HG02759 (cell line): ENCODE data around the gene DIP2C.
"Not testable (repeated sequence)": the region's sequence is repeated elsewhere in the genome, so short reads cannot be mapped to it uniquely, and the experiment has no call there.

Experiments used
- ATAC-seq: cut with Tn5 transposase; IDR thresholded peaks from one replicate; pipeline ENCODE4 v1.9.1; 2021; ENCODE audit warnings: mild to moderate bottlenecking, moderate library complexity; ENCODE audit not compliant: unreplicated experiment

Gene DIP2C

DNA sequence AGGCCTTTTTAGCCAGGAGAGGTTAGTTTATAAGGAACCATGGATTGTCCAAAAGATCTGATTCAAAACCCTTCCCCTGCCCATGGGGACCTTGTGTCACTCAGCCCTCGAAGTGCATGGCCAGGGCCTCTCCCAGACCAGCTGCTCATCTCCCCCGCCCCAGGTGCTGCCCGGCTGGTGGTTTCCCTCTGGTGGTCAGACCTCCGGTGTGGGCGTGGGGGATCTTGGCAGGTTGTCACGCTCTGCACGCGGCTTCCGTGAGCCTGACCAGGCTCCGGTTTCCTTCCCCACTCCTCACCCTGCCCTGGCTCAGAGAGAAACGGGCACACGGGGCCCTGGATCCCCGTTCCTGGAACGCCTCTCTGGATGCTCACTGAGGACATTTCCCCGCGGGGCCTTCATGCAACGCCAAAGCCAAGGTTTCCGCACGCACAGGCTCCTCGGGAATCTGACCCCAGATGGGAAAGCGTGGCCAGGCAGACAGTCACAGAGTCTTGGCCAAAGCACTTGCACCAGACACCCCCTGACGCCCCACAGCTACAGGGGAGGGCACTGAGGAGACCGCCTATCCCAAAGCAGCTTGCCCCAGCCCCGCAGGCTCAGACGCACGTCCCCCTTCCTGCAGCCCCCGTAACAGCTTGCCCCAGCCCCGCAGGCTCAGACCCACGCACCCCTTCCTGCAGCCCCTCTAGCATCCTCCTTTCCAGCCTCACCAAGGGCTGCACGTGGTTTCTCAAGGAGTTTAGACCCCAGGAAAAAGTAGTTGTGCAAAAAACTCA is 7.8 kb upstream of the DIP2C start:
- ATAC-seq, result no peak

DNA sequence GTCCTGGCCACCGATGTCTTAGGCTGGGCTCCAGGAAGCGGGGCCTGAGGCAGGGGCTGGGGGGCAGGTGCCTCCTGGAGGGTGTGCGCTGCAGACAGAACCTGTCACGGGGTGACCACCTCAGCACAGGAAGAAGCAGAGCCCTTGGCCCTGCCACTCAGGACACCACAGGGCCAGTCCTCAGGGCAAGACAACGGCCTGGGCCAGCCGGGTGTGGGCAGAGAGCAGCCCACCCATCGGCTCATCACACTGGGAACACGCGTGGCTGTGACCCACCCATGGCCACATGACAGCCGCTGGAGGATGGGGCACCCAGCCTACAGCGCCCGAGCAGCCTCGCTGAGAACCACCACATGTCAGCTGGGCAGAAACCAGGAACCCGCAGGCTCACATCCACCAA is 5.9 kb upstream of the DIP2C start:
- ATAC-seq, result no peak

DNA sequence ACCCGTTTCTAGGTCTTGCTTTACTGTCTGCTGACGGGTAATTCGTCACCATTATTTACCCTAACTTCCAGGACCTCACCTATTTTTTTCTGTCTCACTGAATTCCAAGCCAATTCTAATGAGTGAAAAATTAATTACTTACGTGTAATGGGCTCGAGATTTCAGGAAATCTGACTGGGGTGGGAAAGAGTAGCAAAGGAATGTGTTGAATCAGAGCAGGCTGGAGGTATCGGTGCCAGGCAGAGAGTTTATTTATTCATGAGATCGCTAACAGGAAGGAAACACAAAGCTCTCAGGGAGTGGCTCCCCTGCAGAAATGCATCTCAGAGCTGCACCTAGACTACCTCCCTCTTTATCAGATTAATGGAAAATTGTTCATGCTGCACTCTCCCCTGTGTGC is 4.0 kb upstream of the DIP2C start:
- ATAC-seq, result no peak

DNA sequence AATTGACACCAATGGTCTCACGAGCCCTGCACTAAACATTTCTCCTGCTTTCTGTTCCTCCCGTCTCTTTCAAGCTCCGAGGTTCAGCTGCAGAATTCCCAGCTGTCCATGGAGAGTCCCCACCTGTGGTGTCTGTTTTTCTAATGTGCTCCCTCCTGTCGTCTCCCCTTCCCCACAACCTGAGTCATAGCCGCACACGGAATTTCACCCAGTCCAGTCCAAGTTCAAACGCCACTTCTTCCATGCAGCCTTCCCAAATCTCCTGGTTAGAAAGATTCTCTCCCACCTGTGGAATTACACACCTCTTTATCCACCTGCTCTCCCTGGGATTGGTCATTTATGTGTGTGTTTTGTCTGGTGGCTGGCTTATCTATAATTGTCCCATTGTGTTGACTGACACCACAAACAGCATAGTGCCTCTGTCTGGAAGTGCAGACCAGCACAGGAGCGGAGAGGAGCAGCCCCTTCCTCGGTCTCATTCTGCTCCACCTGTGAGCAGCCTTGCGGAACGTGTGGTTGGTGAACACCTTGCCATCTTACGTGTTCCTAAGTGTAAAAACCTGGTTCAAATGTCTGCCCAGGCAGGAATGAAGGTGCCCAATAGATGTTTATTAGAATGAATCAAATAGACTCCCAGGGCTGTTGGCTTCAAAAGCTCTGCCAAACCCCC is 3.3 kb upstream of the DIP2C start:
- no peak for ATAC-seq

DNA sequence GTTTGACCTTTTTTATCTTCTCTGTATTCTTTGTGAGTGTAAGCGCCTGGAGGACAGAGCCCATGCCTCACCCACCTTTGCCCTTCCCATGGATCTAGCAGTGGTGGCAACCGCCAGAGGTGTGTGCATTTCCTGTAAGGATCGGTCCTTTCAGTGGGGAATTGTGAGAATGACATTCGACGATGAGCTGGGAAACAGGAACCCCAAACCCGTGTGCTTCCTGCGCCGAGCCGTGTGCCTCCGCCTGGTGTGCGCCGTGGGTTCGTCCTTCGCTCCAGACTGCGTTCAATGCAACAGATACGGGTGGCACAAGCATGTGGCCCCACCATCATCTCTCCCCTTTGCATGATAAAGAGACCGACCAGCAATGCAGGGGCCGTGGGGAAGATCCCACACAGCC is 1.7 kb upstream of the DIP2C start:
- ATAC-seq, result no peak

DNA sequence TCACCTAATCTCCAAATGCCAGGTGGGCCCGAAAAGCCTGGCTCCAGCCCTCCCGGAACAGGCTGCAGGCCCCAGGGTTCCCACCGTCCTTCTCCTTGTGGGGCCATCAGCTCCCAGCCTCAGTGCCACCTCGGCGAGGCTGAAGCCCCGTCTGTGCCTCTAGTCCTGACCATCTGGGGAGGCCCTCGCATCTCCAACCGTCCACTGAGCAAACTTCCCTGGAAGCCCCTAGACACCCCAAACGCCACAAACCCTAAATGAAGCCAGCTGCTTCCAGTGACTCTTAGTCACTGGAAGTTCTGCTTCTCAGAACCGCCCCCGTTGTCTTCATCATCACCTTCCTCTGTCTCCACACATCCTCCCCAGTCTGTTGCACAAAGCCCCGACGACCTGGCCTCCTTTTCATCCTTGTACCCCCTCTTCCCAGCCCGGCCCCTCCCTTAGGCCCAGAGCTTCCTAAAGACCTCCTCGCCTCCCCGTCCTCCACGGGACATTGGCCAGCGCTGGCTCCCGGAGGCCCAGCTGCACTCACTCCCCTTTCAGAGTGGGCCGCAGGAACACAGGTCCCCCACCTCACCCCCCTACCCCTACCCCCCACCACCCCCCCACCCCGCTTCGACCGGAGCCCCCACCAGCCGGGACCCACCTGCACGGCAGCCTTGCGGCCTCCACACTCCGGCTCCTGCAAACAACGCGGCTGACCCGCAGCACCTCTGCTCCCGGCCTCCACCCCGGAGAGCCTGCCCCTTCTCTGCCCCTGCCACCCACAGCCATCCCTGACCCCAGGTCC is 1.1 kb upstream of the DIP2C start:
- ATAC-seq, result no peak

DNA sequence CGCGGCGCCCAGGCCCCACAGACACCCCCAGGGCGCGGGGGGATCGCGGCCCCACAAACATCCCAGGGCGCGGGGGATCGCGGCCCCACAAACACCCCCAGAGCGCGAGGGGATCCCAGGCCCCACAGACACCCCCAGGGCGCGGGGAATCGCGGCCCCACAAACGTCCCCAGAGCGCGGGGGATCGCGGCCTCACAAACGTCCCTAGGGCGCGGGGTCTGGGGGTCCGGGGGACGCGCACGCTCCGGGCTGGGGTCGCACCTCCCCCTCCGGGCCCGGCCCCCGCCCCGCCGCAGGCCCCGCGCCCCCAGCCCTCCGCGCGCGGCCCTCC is 382 bp downstream of the DIP2C start:
- no peak for ATAC-seq

DNA sequence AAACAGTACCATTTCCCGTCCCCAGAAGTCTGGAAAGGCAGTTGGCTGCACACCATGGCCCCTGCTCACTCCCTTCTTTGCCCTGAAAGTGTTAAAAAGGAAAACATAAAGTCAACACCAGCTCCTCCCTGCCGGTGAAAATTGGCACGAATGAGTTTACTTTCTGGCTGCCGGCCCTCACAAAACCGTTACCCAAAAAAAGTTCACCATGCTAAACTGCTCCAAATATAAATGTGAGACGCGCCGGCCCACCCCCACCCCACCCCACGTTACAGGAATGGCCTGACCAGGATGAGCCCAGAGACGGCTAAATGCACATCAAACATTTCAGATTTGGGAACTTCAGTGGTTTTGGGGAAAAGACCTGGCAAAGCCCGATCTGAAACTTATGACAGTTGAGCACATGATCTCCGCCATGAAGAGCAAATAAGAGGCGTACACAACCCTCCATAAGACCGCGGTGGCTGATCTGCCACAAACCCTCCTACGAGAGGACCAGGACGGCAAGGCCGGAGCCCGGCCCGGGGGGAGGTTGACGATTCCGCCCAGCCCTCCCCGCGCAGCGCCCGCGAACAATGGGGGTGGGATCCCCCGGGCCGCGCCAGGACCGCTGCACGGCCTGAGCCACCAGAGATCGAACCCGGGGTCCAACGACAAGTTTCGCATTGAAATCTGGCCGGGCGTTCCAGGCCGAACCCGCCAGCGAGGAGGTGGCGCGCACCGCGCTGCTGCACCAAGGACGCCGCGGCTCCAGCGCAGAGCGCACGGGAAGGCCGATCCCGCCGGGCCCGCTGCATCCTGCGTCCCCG is 952 bp downstream of the DIP2C start:
- no peak for ATAC-seq

DNA sequence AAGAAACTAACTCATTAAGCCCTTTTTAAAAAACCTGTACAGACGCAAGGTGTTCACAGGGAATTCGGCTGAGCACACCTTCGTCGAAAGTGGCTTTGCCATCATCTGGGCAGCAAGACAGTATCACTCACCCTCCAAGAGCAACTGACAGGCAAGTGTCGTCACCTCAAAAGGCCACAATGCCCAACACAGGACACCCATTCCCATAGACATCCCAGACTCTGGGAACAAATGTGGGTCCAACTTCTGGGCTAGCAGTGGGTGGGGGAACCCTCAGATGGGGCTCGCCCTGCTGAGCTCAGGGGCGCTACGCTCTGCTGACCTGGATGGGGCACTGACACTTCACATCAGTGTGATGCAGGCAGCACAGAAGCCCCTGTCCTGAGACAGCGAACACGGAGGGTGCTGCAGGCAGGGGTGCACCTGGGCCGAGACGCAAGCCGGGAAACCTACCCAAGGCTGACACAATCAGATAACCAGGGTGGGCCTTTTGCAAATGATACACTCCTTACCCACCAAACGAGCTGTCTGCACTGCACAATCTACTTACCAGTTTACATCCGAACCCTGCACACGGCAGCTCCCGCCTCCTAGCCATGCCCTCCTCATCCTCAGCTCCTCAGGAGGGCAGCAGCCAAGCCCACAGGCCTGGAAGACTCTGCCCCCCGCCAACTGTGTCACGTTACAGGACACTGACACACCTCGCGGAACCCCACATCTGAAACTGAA is 1.7 kb downstream of the DIP2C start:
- no peak for ATAC-seq

DNA sequence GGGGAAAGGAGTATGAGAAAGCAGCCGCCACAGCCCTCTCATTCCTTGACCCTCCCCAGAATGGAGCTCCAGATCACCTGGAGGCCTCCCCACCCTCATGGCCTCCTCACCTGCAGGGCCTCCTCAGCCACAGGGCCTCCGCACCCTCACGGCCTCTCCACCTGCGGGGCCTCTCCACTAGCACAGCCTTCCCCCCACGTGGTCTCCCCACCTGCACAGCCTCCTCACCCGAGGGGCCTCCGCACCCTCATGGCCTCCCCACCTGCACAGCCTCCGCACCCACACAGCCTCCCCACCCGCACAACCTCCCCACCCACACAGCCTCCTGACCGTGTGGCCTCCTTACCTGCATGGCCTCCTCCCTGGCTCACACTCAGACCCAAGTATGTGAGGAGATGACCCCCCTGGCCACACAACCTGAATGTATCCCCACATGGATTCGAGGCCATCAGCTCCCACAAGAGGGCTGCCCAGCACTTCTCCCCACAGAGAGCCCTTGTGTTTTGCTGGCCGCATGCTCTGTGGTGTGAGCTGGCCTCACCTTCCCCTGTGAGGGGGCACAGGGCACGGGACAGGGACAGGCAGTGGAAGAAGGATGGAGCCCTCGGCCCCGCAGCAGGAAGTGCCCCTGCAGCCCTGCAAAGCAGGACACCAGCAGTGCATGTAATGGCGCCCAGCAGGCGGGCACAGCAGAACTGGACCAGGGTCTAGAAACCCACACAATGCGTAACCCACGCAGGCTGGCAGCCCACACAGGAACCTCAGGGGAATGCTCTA is 3.1 kb downstream of the DIP2C start:
- no peak for ATAC-seq

DNA sequence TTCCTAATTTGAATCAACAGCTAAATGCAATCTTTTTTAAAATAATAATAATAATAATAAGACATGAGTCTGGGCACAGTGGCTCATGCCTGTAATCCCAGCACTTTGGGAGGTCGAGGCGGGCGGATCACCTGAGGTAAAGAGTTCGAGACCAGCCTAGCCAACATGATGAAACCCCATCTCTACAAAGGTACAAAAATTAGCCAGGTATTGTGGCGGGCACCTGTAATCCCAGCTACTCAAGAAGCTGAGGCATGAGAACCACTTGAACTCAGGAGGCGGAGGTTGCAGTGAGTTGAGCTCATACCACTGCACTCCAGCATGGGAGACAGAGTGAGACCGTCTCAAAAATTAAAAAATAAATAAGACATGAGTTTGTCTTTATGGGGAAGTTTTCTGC is 3.9 kb downstream of the DIP2C start:
- no peak for ATAC-seq

DNA sequence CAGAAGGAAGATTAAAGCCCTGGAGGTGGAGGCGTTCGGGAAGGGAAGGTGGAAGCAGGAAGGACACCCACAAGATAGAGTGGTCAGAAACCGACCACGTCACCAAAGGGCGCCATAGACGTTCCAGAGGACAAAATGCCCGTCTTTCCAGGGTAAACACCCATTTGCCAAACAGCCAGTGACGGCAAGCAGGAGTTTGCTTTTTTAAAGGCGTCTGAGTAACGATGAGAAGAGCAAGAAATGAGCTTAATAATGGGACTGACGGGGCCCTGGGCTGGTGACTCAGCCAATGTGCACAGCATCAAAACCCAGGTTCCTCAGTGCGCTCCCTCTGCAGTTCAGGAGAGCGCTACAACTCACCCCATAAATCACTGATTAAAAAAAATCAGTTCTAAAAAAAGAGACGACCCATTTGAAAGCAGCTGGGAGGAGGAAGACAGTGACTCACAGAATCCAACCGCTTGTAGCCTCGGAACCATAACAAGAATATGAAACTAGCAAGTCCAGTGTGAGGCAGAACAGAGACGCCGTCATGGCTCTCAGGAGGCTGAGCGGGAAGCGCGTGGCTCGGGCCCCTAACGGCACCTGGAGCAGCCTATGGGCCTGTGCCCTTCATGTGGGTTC is 5.9 kb downstream of the DIP2C start:
- no peak for ATAC-seq

DNA sequence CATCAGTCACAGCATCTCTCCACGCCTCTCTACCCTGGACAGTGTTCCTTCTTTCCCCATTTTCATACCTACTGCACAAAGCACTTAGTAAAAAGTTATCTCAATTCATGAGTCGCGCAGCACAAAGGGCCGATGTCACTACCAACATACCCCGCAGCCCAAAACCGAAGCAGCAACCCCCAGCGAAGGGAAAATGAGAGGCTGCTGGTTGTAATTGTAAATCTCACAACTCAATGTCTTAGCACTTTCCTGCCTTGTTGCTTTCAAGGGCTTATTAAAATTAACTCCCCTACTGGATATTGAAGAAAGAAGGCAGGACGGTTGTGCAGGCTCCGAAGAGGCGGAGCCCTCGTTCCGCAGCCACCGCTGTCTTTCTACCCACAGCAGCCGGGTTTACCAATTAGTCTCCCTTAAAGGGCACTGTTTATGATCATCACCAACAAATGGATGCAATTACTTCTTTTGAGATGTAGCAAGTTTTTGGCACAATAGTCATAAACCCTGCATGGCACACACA is 6.5 kb downstream of the DIP2C start:
- no peak for ATAC-seq

DNA sequence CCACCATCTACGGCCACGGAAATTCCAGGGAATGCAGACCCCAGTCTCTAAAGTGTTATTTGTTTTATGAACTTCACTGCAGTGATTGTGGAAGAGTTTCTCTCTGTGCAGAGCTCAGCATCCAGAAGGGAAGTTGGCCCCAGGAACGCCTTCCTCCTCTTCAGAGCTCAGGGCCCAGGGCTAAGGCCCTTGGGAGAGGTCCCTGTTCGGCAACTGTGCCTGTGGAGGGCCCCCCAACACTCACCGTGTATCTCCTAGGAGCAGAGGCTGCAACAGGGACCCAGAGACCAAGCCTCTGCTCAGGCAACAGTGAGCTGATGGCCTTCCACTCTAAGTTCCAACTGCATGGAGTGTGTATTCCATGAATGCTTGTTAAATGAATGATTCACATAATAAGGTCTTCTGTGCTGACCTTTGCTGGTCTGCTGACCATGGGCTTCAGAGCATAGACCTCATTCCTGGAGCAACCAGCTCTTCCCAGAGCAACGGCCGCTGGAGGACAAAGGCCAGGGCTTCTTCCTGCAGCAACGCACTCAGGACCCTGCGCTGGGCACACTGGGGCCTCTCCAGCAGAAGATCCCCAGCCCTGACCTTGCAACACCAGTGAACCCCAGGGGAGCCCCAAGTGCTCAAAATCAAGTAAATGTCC is 7.7 kb downstream of the DIP2C start:
- no peak for ATAC-seq

DNA sequence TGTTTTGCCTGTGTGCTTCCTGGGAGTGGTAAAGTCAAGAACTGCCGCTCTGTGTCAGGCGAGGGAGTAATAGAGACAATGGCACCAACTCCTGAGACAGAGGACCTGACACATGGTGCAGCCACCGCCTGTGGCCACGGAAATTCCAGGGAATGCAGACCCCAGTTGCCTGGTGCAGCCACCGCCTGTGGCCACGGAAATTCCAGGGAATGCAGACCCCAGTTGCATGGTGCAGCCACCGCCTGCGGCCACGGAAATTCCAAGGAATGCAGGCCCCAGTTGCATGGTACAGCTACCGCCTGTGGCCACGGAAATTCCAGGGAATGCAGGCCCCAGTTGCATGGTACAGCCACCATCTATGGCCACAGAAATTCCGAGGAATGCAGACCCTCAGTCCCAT is 8.7 kb downstream of the DIP2C start:
- no peak for ATAC-seq

DNA sequence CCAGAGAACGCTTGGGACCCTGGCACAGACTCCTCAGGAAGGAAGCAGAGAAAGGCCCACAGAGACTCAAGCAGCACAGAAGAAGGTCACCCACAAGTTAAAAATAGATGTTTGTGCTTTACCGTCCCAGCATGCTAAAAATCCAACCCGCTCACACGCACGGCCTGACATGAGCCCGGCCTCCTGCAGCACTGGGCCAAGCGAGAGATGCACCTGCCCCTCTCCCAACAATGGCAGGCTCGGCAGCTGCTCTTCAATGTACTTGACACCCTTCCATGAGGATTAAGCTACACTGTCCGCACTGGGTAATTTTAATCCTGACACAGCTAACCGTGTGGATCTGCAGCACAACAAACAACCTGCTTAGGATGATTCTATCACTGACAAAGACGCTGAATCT is 9.3 kb downstream of the DIP2C start:
- no peak for ATAC-seq

DNA sequence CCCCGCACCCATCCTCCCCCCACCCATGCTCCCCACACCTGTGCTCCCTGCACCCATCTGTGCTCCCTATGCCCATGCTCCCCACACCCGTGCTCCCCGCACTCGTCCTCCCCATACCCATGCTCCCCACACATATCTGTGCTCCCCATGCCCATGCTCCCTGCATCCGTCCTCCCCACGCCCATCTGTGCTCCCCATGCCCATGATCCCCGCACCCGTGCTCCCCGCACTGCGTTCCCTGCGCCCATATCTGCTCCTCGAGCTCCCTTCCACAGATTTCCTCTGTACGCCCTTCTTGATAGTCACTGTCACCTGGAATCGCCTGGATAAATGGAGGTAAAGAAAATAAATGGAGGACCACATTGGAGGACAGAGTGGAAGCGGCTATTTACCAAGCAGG is 9.9 kb downstream of the DIP2C start:
- ATAC-seq, result no peak

DNA sequence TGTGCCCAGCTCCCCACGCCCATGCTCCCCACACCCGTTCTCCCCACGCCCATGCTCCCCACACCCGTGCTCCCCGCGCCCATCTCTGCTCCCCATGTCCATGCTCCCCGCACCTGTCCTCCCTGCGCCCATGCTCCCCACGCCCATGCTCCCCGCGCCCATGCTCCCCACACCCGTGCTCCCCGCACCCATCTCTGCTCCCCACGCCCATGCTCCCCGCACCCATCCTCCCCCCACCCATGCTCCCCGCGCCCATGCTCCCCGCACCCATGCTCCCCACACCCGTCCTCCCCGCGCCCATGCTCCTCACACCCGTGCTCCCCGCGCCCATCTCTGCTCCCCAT is 10.8 kb downstream of the DIP2C start:
- ATAC-seq, result not testable (repeated sequence)
